Activated CD4-positive, CD25-positive, alpha-beta regulatory T cell (primary cell): ENCODE measurements around the gene ILK.

Experiments used
- DNase-seq, 4 experiments: peaks; one replicate each; lab custom pipeline; 2025; lab: John Stamatoyannopoulos, UW

Gene ILK

DNA sequence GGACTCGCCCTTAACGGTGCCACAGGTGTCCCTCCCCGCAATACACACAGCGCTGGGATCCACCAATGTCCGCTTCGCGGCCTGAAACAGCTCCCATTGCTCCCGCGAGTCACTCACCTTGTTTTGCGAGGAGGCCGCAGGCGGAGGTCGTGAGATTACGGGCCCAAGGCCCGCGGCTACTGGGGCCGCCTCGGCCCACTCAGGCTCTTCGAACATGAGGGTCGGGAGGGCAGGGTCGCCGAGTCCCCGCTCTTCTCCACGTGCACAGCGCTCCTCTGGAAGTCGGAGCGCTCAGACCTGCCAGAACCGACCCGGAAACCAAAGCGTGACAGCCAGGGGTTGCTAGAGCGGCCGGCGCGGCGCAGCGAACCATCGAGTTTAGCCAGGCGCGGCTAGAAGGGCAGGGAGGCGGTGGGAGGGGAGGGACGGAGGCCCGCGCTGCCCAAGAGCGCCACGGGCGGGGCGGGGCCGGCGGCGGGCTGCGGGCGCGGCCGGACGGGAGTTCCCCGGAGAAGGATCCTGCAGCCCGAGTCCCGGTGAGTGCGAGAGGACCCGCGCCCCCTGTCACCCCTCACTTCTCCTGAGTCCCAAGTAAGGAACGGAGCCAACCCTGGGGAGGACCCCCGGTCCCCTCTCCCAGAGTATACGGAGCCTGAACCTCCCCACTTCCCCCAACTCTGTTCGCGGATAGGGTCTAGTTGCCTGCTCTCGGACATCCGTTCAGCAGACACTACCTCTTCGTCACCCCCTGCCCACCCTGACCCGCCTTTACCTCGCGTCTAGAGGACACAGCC, at the start of gene ILK, which contains the start of gene RRP8:
TSS of gene ILK (plus strand) at position 488 of the 794 bp plus-strand sequence. CDS start 498 bp downstream, outside the sequence.
TSS of gene RRP8 (minus strand) at position 330 of the 794 bp plus-strand sequence. CDS start at position 216, 114 bp downstream.
- peak; percentile 62 to 75 (median 71) for DNase-seq

- DNase-seq: no peak
Measured at GRCh38 chr11:6554828-6555706, 48.5 kb upstream of the ILK start.

GRCh38 chr11:6556139-6556949, 47.2 kb upstream of the ILK start:
- DNase-seq: no peak

- no peak for DNase-seq
Measured at GRCh38 chr11:6557063-6557462, 46.5 kb upstream of the ILK start.

GRCh38 chr11:6557761-6558674, 45.6 kb upstream of the ILK start:
- DNase-seq: no peak

- DNase-seq: no peak
Measured at GRCh38 chr11:6559369-6559768, 44.2 kb upstream of the ILK start.

GRCh38 chr11:6561288-6561687, 42.3 kb upstream of the ILK start:
- DNase-seq: no peak

DNA sequence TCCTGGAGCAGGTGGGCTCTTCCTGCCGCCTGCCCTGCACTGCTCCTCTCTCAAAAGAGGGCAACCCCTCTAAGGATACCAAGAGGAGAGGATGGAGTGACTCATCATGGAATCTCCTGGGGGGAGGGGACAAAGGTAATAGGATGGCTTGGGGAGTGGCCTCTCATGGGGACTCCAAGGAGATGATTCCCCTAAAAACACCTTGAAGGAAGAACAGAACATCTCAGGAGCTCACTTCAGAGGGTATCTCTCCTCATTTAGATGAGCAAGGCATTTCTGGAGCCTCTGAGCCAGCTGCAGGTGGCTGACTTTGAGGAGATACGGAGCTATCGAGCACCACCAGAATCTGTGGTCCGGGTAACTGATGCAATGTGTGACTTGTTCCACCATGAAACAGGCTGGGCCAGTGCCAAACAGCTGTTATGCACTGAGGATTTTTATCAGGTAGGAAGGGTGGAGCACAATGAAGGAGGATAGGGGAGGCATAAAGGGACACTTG, 40.4 kb upstream of the ILK start:
- no peak for DNase-seq

DNA sequence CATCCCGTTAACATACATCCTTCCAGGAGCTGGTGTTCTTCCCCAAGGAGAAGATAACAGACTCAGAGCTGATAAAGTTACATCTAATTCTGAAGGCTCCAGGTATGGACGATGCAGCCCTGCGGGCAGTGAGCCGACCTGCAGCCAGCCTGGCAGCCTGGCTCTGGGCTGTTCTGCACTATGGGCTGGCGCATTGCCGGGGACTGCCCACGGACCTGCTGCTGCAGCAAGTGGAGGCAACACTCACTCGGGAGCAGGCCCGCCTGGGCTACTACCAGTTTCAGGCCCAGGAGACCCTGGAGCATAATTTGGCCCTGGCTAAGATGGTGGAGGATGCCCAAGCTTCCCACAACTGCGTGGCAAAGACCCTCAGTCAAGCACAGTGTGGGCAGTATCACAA, 39.9 kb upstream of the ILK start:
- DNase-seq: no peak

DNA sequence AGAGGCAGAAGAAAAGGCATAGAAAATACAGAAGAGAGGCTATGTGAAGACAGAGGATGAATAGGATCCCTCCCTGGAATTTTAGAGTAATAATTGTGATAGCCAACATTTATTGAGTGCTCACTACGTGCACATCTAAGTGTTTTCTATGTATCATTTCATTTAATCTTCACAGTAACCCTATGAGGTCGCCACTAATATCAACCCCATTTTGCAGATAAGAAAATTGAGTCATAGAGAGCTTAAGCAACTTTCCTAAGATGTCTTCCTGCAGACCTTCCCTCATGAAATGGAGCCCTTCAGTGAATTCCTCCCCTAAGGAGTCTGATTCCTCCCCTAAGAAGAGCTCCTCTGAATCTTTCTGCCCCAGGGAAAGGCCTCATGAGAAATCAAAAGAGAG, 38.2 kb upstream of the ILK start:
- no peak for DNase-seq

DNA sequence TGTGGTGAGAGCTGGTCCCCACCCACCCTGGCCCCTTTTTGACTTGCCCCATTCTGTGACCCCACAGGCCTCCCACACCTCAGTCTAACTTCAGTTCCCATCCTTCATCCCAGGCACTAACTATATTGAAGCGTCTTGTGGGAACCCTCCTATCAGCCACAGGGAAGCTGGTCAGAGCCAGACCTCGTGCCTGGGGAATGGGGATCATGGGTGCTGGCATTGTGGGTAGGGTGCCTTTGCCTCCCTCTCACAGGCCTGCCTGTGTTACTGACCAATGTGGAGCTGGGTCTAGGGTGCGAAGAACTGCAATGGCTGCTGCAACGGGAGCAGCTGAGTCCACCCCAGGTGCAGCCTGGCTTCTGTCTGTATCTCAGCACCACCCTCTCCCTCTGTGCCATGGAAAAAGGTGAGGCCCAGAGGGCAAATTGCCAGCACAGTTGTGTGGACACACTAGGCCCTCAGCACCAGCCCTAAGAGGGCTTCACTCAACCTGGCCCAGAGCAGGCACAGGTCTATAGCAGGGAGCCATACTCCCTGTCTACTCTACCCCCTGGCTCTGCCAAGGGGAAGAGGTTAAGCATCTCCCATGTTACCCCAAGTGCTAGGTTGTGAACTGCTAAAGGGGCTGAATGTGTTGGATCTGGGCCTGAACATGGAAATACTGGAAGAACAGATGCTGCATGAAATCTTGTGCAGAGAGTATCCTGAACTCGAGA, 37.4 kb upstream of the ILK start:
- no peak for DNase-seq

- no peak for DNase-seq
Measured at GRCh38 chr11:6566704-6567370, 36.7 kb upstream of the ILK start.

DNA sequence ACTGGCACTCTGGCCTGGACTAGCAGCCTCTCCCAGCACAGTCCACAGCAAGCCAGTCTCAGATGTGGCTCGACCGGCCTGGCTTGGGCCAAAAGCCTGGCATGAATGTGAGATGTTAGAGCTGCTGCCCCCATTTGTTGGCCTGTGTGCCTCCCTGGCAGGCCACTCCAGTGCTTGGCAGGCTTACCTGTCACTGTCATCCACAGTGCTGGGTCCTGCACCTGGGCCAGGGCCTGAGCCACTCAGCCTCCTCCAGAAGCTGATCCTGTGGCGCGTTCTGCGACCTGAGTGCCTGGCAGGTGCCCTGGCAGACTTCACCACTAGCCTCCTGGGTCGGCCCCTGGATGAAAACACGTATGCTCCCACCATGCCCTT, 36.2 kb upstream of the ILK start:
- no peak for DNase-seq

DNA sequence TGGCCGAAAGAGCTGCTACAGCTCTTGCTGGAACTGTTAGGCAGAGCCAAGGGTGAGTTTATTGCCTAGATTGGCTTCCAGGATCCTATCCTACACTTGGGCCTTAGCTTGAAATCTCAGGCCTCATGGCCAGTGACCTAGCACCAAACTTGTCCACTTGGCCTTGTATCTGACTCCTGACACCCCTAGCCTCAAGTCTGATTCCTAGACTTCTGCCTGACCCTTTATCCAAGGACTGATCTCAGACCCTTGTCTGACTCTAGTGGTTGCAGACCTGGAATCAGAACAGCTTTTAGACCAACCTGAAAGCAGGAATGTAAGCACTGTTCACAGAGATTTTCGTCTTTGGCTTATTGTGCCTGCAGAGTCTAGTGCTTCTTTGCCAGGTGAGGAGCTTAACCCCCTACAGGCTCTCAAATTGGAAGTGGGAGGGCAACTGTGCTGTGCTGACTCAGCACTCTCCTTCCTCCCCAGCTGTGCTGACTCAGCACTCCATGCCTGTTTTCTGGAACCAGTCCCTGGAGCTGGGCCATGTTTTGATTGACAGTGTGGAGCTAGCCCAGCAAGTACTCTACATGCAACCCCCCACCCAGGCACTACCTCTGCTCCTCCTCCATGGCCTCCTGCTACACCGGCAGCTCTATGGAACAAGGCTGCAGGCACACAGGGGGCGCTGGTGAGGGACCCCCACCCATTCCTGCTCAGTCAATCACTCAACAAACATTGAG, 35.2 kb upstream of the ILK start:
- no peak for DNase-seq

DNA sequence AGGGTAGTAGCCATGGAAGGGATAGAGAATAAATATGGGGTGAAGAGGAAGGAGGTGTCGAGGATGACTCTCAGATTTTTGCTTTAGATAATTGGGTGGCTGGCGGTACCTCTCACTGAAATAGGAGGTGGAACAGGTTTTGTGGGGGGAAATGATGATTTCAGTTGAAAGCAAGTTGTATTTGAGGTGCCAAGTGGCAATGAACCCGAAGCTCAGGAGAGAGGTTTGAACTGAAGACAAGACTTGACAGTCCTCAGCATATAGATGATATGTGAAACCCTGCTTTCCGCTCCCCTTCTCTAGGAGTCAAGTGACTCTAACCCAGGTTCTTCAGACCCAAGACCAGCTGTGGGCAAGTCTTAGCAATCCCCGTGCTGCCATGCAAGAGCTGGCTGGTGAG, 33.9 kb upstream of the ILK start:
- no peak for DNase-seq

DNA sequence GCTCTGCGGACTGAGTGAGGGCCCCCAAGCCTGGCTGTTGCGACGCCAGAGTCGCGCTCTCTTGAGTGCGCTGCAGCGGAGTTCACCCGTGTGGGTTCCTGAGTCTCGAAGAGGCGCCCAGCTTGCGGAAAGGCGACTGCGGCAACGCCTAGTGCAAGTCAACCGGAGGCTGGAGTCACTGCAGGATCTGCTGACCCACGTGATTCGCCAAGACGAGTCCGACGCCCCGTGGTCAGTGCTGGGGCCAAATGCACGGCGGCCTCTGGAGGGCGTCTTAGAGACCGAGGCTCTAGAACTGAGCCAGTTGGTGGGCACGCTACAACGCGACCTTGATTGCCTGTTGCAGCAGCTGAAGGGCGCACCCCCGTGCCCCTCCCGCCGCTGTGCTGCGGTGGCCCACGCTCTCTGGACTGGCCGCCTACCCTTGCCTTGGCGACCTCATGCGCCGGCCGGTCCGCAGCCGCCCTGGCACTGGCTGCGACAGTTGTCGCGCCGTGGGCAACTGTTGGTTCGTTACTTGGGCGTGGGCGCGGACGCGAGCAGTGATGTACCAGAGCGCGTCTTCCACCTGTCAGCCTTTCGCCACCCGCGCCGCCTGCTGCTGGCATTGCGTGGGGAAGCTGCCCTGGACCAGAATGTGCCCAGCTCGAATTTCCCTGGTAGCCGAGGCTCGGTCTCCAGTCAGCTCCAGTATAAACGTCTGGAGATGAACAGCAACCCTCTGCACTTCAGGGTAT, 32.7 kb upstream of the ILK start:
- DNase-seq: no peak

GRCh38 chr11:6571434-6572008, 32.1 kb upstream of the ILK start:
- no peak for DNase-seq

- DNase-seq: no peak
Measured at GRCh38 chr11:6572215-6572614, 31.4 kb upstream of the ILK start.
